C4-2B (cell line): ENCODE data around the gene SSBP3.

Experiments used
- CTCF ChIP-seq: fragments of 450-650 bp; conservative IDR thresholded peaks from 2 replicates; pipeline ENCODE4 v1.5.1; 2017; ENCODE audit warnings: mild to moderate bottlenecking
- ZFX ChIP-seq: fragments of 450-650 bp; IDR thresholded peaks from 2 replicates; pipeline ENCODE4 v1.6.1; 2017

GRCh38 chr1:54272772-54273091 lies 133.5 kb downstream of the SSBP3 start:
- TF ChIP-seq CTCF (no peak), ZFX (no peak)
